ENCODE data around the gene ALG3.

The ALG3 gene

GRCh38 chr3:184259878-184260723 is 11.3 kb upstream of the ALG3 start:
- Histone ChIP-seq H3K9me3 (ENCODE audit: severe bottlenecking) (no peaks in the 10 kb centered on the region), H3K27ac (ENCODE audit: poor library complexity, severe bottlenecking) (no peak overlapping the region), H3K4me3 (ENCODE audit: severe bottlenecking) (peak overlapping the region; percentile 42), H3K4me1 (ENCODE audit: insufficient read depth, poor library complexity, severe bottlenecking) (no peaks in the 10 kb centered on the region), H3K27me3 (ENCODE audit: insufficient read depth, poor library complexity, severe bottlenecking) (peaks cover 23% of the 10 kb centered on the region), H3K36me3 (ENCODE audit: low read depth) (no peaks in the 10 kb centered on the region)
- DNase-seq (ENCODE audit: low spot score) (no peak), ATAC-seq (ENCODE audit: low read depth) (peak; percentile 19; the same call in 2 of the 3 replicates)
- no peak for TF ChIP-seq CTCF (IDR thresholded peaks at IDR 0.05; ENCODE audit: poor library complexity, severe bottlenecking)

- Histone ChIP-seq H3K27me3 (ENCODE audit: insufficient read depth, poor library complexity, severe bottlenecking) (peaks cover 23% of the 10 kb centered on the region), H3K27ac (ENCODE audit: poor library complexity, severe bottlenecking) (no peak overlapping the region), H3K4me3 (ENCODE audit: severe bottlenecking) (no peak overlapping the region), H3K4me1 (ENCODE audit: insufficient read depth, poor library complexity, severe bottlenecking) (no peaks in the 10 kb centered on the region), H3K9me3 (ENCODE audit: severe bottlenecking) (no peaks in the 10 kb centered on the region), H3K36me3 (ENCODE audit: low read depth) (no peaks in the 10 kb centered on the region)
- no peak for ATAC-seq (ENCODE audit: low read depth)
- no peak for TF ChIP-seq CTCF (IDR thresholded peaks at IDR 0.05; ENCODE audit: poor library complexity, severe bottlenecking)
- DNase-seq (ENCODE audit: low spot score): no peak
Observed at GRCh38 chr3:184259396-184259877, 10.7 kb upstream of the ALG3 start.

GRCh38 chr3:184258926-184259325 is 10.2 kb upstream of the ALG3 start:
- TF ChIP-seq CTCF (IDR thresholded peaks at IDR 0.05; ENCODE audit: poor library complexity, severe bottlenecking): no peak
- no peak for DNase-seq (ENCODE audit: low spot score)
- Histone ChIP-seq H3K27ac (ENCODE audit: poor library complexity, severe bottlenecking) (no peak overlapping the region), H3K27me3 (ENCODE audit: insufficient read depth, poor library complexity, severe bottlenecking) (peaks cover 23% of the 10 kb centered on the region), H3K9me3 (ENCODE audit: severe bottlenecking) (no peaks in the 10 kb centered on the region), H3K36me3 (ENCODE audit: low read depth) (no peaks in the 10 kb centered on the region), H3K4me1 (ENCODE audit: insufficient read depth, poor library complexity, severe bottlenecking) (no peaks in the 10 kb centered on the region), H3K4me3 (ENCODE audit: severe bottlenecking) (no peak overlapping the region)
- no peak for ATAC-seq (ENCODE audit: low read depth)

- Histone ChIP-seq H3K4me3 (ENCODE audit: severe bottlenecking) (no peak overlapping the region), H3K27ac (ENCODE audit: poor library complexity, severe bottlenecking) (no peak overlapping the region), H3K36me3 (ENCODE audit: low read depth) (no peaks in the 10 kb centered on the region), H3K9me3 (ENCODE audit: severe bottlenecking) (no peaks in the 10 kb centered on the region), H3K4me1 (ENCODE audit: insufficient read depth, poor library complexity, severe bottlenecking) (no peaks in the 10 kb centered on the region), H3K27me3 (ENCODE audit: insufficient read depth, poor library complexity, severe bottlenecking) (peaks cover 17% of the 10 kb centered on the region)
- ATAC-seq (ENCODE audit: low read depth) (no peak), DNase-seq (ENCODE audit: low spot score) (no peak)
- TF ChIP-seq CTCF (IDR thresholded peaks at IDR 0.05; ENCODE audit: poor library complexity, severe bottlenecking): no peak
Observed at GRCh38 chr3:184257083-184257915, 8.5 kb upstream of the ALG3 start.

All from RWPE2 (cell line).